ENCODE measurements around the gene ACTN4. TPM values are rescaled to one million over a fixed set of nuclear protein-coding genes. Genes with fewer than 3 reads are reported as not detected.

Gene ACTN4
- total and polyA plus RNA-seq, 2 donors (not counting 1 experiment from before 2014, with no cell fraction given): 108 to 164 TPM

GRCh38 chr19:38739440-38740256, 92.2 kb downstream of the ACTN4 start:
- Histone ChIP-seq H3K9ac (ENCODE audit: low read length) (no peak overlapping the region), H3K4me1 (ENCODE audit: control insufficient read depth in 2 of 2, insufficient read depth in 2 of 2, low read length in 2 of 2) (peaks cover 16 to 30% of the 10 kb centered on the region in 2 donors), H3K79me2 (ENCODE audit: control insufficient read depth, insufficient read depth, low read length) (peaks cover 7% of the 10 kb centered on the region), H2AFZ (ENCODE audit: insufficient read depth, low read depth, low read length, poor library complexity, severe bottlenecking) (no peak overlapping the region), H3K27ac (ENCODE audit: low read length in 2 of 2) (no peak overlapping the region), H3K4me2 (replicated peaks; ENCODE audit: low read depth, low read length, poor library complexity, severe bottlenecking) (peak overlapping the region; percentile 7), H3K27me3 (replicated peaks in 1 of 4; ENCODE audit: control extremely low read depth in 1 of 4, control insufficient read depth in 3 of 4, insufficient read depth in 4 of 4, low read length in 3 of 4) (no peaks in the 10 kb centered on the region), H3K4me3 (ENCODE audit: control extremely low read depth in 1 of 5, extremely low read depth in 1 of 5, insufficient read depth in 1 of 5, low read depth in 2 of 5, low read length in 4 of 5) (no peak overlapping the region), H3K36me3 (replicated peaks in 1 of 2; ENCODE audit: control extremely low read depth in 1 of 2, control insufficient read depth in 1 of 2, extremely low read depth in 1 of 2, insufficient read depth in 2 of 2, low read length in 1 of 2) (no peaks in the 10 kb centered on the region), H4K20me1 (ENCODE audit: control insufficient read depth, insufficient read depth, low read length, poor library complexity, severe bottlenecking) (no peaks in the 10 kb centered on the region), H3K9me3 (ENCODE audit: control extremely low read depth in 1 of 3, control insufficient read depth in 2 of 3, insufficient read depth in 1 of 3, low read length in 2 of 3) (peaks cover 0 to 8% (median 0%) of the 10 kb centered on the region in 3 donors)
- ChIA-PET CTCF (interaction anchor here (0.7 to 1.0 kb wide), 3 partner anchors 10 to 350 kb away, joined by 3 to 4 read pairs (median 3); no protein-coding TSS in a partner anchor), POLR2A (no interaction called here)
- TF ChIP-seq CTCF (IDR thresholded peaks at IDR 0.05) (no peak), EZH2 (IDR thresholded peaks at IDR 0.05; ENCODE audit: borderline replicate concordance, insufficient read depth, low read depth, low read length, poor library complexity, severe bottlenecking) (no peak)
- Mint-ChIP-seq H3K9me3 (ENCODE audit: insufficient read depth) (no peaks in the 10 kb centered on the region), H3K4me1 (peaks cover 26% of the 10 kb centered on the region), H3K27me3 (no peaks in the 10 kb centered on the region), H3K4me3 (no peak overlapping the region), H3K27ac (no peak overlapping the region)
- ATAC-seq (ENCODE audit: low read depth) (no peak), DNase-seq (peak; percentile 16)
- intact Hi-C loops (cut with micrococcal nuclease): loop anchor here (10.0 kb wide), 2 partner anchors 55 to 95 kb away; partner anchors contain the start of gene ACTN4
- 83% methylated on average over 14 of the region's 16 CpGs for WGBS (ENCODE audit: insufficient coverage)

- no peaks in the 10 kb centered on the region for H3K36me3 ChIP-seq (replicated peaks in 1 of 2; ENCODE audit: control extremely low read depth in 1 of 2, control insufficient read depth in 1 of 2, extremely low read depth in 1 of 2, insufficient read depth in 2 of 2, low read length in 1 of 2)
- Mint-ChIP-seq H3K9me3 (ENCODE audit: insufficient read depth) (no peaks in the 10 kb centered on the region), H3K27ac (no peak overlapping the region), H3K27me3 (no peaks in the 10 kb centered on the region), H3K4me1 (peaks cover 20% of the 10 kb centered on the region), H3K4me3 (no peak overlapping the region)
- no peak for DNase-seq
- peaks cover 2% of the 10 kb centered on the region for H3K79me2 ChIP-seq (ENCODE audit: control insufficient read depth, insufficient read depth, low read length)
- H3K4me3 ChIP-seq (ENCODE audit: control extremely low read depth in 1 of 5, extremely low read depth in 1 of 5, insufficient read depth in 1 of 5, low read depth in 2 of 5, low read length in 4 of 5): no peak overlapping the region
- no peak for TF ChIP-seq EZH2 (IDR thresholded peaks at IDR 0.05; ENCODE audit: borderline replicate concordance, insufficient read depth, low read depth, low read length, poor library complexity, severe bottlenecking)
- TF ChIP-seq CTCF (IDR thresholded peaks at IDR 0.05): no peak
- WGBS (ENCODE audit: insufficient coverage): 94% methylated on average over 9 of the region's 9 CpGs
- intact Hi-C loops (cut with micrococcal nuclease): no loop called here
- H4K20me1 ChIP-seq (ENCODE audit: control insufficient read depth, insufficient read depth, low read length, poor library complexity, severe bottlenecking): no peaks in the 10 kb centered on the region
- peaks cover 10 to 24% of the 10 kb centered on the region in 2 donors for H3K4me1 ChIP-seq (ENCODE audit: control insufficient read depth in 2 of 2, insufficient read depth in 2 of 2, low read length in 2 of 2)
- ChIA-PET CTCF (interaction anchor here (0.7 to 1.0 kb wide), 3 partner anchors 10 to 129 kb away, joined by 3 to 6 read pairs (median 4); no protein-coding TSS in a partner anchor), POLR2A (no interaction called here)
- H2AFZ ChIP-seq (ENCODE audit: insufficient read depth, low read depth, low read length, poor library complexity, severe bottlenecking): no peak overlapping the region
- no peak for ATAC-seq (ENCODE audit: low read depth)
- no peak overlapping the region for H3K4me2 ChIP-seq (replicated peaks; ENCODE audit: low read depth, low read length, poor library complexity, severe bottlenecking)
- H3K9ac ChIP-seq (ENCODE audit: low read length): no peak overlapping the region
- H3K27me3 ChIP-seq (replicated peaks in 1 of 4; ENCODE audit: control extremely low read depth in 1 of 4, control insufficient read depth in 3 of 4, insufficient read depth in 4 of 4, low read length in 3 of 4): no peaks in the 10 kb centered on the region
- peaks cover 0 to 8% (median 0%) of the 10 kb centered on the region in 3 donors for H3K9me3 ChIP-seq (ENCODE audit: control extremely low read depth in 1 of 3, control insufficient read depth in 2 of 3, insufficient read depth in 1 of 3, low read length in 2 of 3)
- no peak overlapping the region for H3K27ac ChIP-seq (ENCODE audit: low read length in 2 of 2)
These were observed 92.8 kb downstream of the ACTN4 start for GRCh38 chr19:38740257-38740592.

All from B cell (primary cell).